Iris pigment epithelial cell (primary cell): ENCODE results near the gene HOPX.
"Not testable (repeated sequence)": the region's sequence is repeated elsewhere in the genome, so short reads cannot be mapped to it uniquely, and the experiment has no call there.

Experiments
- DNase-seq: peaks from one replicate; pipeline ENCODE4 v3.0.0-alpha.2; 2011; ENCODE audit warnings: low read depth

Gene HOPX

DNA sequence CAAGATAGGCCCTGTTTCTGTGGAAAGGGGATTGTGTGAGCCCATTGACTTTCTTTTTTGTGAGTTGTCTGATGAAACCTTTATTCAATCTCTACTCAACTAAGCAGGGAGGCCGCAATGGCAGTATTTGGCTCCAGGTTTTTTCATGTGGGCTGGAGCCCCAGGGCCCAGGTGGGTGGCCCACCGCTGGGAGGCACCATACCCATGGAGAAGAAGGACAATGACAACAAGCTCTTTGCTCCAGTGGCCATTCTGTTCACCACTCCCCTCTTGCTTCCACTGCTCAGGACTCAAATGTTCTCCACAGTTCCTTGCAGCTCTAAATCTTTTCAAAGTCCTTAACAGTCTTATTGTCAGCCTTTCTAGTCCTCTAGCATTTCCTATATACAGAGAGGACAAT lies 54.1 kb downstream of the HOPX start:
- no peak for DNase-seq

DNA sequence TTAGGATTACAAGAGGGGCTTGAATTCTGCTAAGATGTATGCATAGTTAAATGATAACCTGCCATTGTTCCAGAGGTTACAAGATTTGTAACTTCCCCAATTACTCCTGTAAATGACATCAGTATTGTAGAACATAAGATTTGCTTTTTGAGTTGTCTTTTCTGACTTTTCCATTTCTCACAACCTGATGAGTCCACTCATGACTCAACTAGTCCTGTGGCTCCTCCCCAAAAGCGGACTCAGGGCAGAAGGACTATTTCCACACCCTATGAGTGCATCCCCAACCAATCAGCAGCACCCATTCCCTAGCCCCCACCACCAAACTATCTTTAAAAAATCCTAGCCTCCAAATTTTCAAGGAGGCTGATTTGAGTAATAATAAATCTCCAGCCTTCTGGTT lies 54.7 kb downstream of the HOPX start:
- no peak for DNase-seq

DNA sequence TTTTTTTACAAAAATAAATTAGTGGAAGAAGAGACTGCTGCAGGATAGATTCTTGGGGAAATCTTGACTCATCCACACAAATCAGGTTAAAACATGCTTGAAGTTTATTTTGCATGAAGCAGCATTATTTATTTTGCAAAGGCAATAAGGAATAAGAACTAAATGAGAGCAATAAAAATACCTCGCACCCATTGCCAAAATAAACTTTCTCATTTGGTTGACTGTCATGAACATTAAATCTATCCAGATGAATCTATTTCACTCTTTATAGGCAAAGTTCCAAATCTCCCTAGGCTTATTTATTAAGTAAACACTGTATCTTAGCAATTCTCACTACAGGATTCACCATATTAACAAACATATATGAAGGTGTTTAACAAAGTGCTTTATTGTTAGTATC lies 58.9 kb downstream of the HOPX start:
- DNase-seq, result no peak

DNA sequence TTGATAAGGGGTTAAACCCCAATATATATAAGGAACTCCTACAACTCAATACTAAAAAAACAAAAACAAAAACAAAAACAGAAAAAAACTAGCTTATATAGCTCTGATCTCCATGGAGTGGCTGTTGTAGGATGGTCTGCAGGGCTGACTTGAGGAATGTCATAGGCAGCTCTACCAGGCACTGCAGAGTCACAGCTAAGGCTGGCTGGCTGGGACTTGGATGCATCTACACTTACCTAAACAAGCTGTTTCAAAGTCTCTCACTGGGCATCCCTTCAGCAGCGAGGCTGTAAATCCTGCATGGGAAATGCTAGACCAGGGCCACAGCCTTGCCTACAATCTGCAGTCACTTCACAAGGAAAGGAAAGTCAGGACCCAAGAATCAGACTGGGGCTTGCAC lies 61.3 kb downstream of the HOPX start:
- DNase-seq, result no peak

DNA sequence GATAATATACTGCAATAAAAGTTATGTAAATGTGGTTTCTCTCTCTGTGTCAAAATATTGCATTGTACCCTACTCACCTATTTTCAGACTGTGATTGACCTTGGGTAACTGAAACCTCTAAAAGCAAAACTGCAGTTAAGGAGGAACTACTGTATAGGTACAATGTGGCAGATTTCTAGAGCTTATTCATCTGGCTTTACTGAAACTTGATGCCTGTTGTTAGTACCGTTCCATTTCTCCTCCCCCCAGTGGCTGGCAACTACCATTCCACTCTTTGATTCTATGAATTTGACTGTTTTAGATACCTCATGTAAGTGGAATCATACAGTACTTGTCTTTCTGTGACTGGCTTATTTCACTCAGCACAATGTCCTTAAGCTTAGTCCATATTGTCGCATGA lies 61.9 kb downstream of the HOPX start:
- DNase-seq, result peak; percentile 72

DNA sequence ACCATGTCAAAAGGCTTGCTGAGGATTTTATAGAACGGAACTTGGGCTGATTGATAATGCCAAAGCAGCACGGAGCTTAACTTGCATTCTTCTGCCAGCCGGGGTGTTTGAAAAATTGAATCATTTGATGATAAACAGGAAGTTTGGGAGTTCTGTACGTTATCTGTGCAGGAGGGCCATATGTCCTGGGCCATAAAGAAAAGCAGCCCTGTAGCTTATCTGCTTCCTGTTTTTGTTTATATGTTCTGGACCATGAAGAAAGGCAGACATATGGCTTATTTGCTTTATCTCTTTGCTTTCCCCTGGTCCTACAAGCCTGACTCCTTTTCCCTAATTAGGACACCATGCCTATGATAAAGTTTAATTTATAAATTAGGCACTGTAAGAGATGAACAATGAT lies 62.4 kb downstream of the HOPX start:
- DNase-seq, result no peak

DNA sequence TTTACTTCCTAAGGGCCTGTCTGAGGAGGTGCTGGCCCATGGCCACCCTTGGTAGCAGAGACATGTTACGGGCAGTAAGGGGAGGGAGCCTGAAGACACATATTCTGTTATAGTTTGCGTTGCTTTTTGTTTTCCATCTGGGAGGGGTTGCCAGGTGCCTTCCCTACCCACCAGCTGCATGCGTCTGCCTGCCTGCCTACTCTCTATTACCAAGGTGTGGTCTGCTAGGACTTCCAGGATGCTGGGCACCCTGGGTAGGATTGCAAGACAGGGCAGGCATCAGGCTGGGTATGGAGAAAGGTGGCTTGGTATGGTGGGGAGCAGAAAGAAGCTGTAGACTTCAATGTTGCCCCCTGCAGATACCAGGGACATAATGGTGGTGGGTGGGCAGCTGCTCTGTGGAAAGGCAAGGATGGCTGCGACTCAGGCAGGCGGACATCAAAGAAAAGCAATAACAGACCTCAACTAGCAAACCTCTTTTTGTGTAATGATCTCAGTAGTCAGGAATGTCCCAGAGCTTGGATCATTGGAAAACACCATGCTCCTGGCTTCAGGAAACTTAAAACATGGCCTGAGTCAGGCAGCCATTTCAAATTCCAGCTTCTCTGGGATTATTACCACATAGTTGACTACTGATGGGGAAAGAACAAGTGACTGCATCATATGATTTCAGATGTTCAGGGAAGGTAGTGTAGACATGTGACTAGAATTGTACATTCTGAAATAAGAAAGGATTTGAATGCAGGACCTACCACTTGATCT lies 67.8 kb downstream of the HOPX start:
- DNase-seq, result peak; percentile 85

DNA sequence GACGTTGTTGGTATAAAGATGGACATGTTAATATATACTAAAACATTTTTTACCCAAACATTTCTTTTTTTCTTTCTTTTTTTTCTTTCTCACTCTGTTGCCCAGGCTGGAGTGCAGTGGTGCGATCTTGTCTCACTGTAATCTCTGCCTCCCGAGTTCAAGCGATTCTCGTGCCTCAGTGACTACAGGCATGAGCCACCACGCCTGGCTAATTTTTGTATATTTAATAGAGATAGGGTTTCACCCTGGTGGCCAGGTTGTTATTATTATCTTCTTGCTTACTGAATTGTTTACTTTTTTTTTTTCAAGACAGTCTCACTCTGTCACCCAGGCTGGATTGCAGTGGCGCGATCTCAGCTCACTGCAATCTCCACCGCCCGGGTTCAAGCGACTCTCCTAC lies 68.8 kb downstream of the HOPX start:
- DNase-seq, result no peak

DNA sequence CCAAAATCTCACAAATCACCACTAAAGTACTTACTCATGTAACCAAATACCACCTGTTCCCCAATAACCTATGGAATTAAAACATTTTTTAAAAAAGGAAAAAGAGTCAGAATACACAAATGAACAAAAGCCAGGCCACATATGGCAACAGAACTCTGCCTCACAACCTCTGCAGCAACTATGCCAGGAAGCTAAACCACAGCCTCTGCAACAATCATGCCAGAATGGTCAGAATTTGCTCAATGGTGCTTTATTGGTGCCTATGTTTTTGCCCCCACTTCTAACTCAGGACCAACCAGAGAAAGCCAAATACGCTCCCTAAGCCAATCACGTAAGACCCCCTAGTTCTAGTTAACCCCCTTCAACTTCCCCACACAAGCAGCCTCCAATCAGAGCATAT lies 69.6 kb downstream of the HOPX start:
- peak; percentile 39 for DNase-seq

DNA sequence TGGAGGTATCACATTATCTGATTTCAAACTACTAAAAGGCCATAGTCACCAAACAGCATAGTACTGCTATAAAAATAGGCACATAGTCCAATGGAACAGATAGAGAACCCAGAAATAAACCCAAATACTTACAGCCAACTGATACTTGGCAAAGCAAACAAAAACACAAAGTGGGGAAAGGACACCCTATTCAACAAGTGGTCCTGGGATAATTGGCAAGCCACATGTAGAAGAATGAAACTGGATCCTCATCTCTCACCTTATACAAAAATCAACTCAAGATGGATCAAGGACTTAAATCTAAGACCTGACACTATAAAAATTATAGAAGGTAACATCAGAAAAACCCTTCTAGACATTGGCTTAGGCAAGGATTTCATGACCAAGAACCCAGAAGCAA lies 70.9 kb downstream of the HOPX start:
- not testable (repeated sequence) for DNase-seq

DNA sequence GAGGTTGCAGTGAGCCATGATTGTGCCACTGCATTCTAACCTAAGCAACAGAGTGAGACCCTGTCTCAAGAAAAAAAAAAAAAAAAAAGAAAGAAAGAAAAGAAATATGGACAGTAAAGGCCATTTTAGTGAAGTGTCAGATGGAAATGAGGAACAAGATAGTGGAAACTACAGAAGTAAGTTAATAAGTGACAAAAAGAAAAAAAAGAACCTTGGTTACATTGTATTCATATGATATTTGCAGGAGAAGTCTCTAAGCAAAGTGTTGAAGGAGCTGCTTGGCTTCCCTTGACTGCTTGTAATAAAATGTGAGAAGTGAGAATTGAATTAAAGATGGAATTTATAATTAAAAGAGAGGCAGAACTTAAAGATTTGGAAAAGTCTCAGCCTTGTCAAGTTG lies 73.2 kb downstream of the HOPX start:
- no peak for DNase-seq

DNA sequence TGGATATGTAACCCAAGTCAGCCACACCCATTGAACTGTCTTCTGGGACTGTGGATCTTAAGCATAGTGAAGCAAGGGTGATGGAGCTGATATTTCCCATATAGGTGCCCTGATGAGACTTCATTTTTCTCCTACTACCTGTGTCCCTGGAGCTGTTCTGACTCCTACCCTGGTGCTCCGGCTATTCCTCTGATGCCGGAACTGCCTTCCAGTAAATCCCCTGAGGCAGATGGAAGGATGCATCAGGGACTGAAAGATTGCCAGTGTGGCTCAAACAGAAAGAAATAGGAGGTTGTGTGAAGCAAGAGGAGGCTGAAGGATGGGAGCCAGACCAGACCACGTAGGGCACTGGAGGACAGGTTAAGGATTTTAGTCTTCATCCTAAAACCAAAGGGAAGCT lies 74.7 kb downstream of the HOPX start:
- no peak for DNase-seq

DNA sequence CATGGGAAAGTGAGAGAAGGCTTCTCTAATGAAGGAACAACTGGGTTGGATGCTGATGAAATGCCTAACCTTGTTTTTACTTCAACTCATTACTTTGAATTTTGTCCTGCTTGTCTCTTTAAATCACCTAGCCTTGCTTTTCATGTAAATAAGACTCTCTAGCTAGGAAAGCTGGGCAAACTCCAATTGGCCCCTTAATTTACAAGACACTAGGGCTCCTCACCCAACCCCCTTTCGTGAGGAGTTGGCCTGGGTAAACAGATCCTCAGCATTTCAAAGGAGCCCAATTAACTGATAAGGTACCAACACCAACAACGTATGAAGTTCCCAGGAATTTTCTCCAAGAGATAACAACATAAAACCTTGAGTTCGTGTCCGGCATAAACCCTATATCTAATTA lies 75.6 kb downstream of the HOPX start:
- not testable (repeated sequence) for DNase-seq

DNA sequence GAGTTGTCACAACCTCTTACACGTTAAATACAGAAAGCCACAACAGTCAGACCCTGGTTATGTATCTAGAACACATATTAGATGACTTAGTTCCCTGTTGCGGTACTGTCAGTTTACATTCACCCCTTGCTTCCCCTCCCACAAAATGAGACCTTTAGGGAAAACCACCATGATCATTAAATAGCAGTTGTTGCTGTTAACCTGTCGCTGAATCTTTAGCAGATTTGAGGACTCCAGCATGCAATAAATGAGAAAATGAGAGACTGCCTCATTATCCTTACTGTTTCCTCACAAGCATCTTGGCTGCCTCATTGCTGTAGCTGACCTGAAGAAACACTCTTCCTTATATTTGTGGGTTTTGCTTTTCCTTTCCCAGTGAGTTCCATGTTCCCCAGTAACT lies 77.8 kb downstream of the HOPX start:
- no peak for DNase-seq
